Caco-2 (cell line): Measurements from ENCODE around the gene SCNN1G. TPM values are rescaled to one million over a fixed set of nuclear protein-coding genes. Genes with fewer than 3 reads are reported as not detected.
A peak's percentile ranks its signal among the peaks of the same experiment; 100 is the strongest.

Source experiments
- BruUV-seq: library from RNA; stranded (reverse); fragments of 400-500 nt; replicated peaks from 2 replicates; lab custom pipeline; 2021; lab: Mats Ljungman, UMichigan
- CTCF ChIA-PET: fragments of 300-600 bp; sonication (Branson Sonifier 250); formaldehyde crosslinking; loops from one replicate; lab custom pipeline; 2022; ENCODE audit warnings: antibody characterized with exemption; lab: Charles Lee
- POLR2A ChIA-PET: fragments of 300-600 bp; sonication (Branson Sonifier 250); formaldehyde crosslinking; loops from one replicate; lab custom pipeline; 2022; ENCODE audit warnings: antibody characterized with exemption; lab: Charles Lee
- DNase-seq, 2 experiments: peaks; one replicate each; pipeline versions ENCODE4 v3.0.0 to v3.0.0-alpha.2; 2020 to 2022
- H3K27me3 ChIP-seq: replicated peaks from 2 replicates; pipeline ENCODE4 v1.6.0; 2011; ENCODE audit warnings: low read length; ENCODE audit not compliant: control insufficient read depth, insufficient read depth
- H3K36me3 ChIP-seq: 2 replicates; pipeline ENCODE4 v1.5.1; 2011; ENCODE audit warnings: low read length; ENCODE audit not compliant: control insufficient read depth, insufficient read depth
- H3K4me1 ChIP-seq: fragments of 250-450 bp; sonication (Bioruptor Pico); 2 replicates; pipeline ENCODE4 v1.5.1; 2020; ENCODE audit warnings: mild to moderate bottlenecking
- H3K4me3 ChIP-seq: 2 replicates; pipeline ENCODE4 v1.5.1; 2011; ENCODE audit warnings: low read depth, mild to moderate bottlenecking, control low read depth, low read length
- H3K9me3 ChIP-seq: fragments of 250-450 bp; sonication (Bioruptor Pico); 2 replicates; pipeline ENCODE4 v1.5.1; 2020; ENCODE audit warnings: mild to moderate bottlenecking, moderate library complexity
- H3K27ac Mint-ChIP-seq: one replicate; pipeline ENCODE4 v1.8.0; 2022; ENCODE audit warnings: mixed read lengths; ENCODE audit not compliant: unreplicated experiment
- H3K27me3 Mint-ChIP-seq: one replicate; pipeline ENCODE4 v1.8.0; 2022; ENCODE audit warnings: mixed read lengths; ENCODE audit not compliant: insufficient read depth, unreplicated experiment
- H3K36me3 Mint-ChIP-seq: one replicate; pipeline ENCODE4 v1.8.0; 2022; ENCODE audit warnings: mild to moderate bottlenecking, mixed read lengths; ENCODE audit not compliant: insufficient read depth, unreplicated experiment
- H3K4me1 Mint-ChIP-seq: one replicate; pipeline ENCODE4 v1.8.0; 2022; ENCODE audit warnings: low read depth, mixed read lengths; ENCODE audit not compliant: unreplicated experiment
- H3K4me3 Mint-ChIP-seq: one replicate; pipeline ENCODE4 v1.8.0; 2022; ENCODE audit warnings: mild to moderate bottlenecking, moderate library complexity, mixed read lengths; ENCODE audit not compliant: unreplicated experiment
- H3K9me3 Mint-ChIP-seq: one replicate; pipeline ENCODE4 v1.8.0; 2022; ENCODE audit warnings: mixed read lengths; ENCODE audit not compliant: unreplicated experiment
- intact Hi-C: fragments of 100-400 bp; cut with micrococcal nuclease; formaldehyde crosslinking; loops from one replicate; pipeline ENCODE4 v1.10.0; 2022; ENCODE audit not compliant: unreplicated experiment
- total RNA-seq: library from RNA; stranded (reverse); gene quantifications from 2 replicates; pipeline ENCODE4 v1.2.3, GENCODE V29; 2022
- TF ChIP-seq, protein P1 (sequence below), 2 experiments: fragments of 200-600 bp in 1 of 2; IDR thresholded peaks; 1 replicate in 1 of 2; 2 replicates in 1 of 2; pipeline versions ENCODE4 v1.5.1 to v1.8.0; 2011 to 2022; ENCODE audit warnings: antibody characterized with exemption in 1 of 2, control low read depth in 1 of 2, inconsistent platforms in 1 of 2, low read depth in 1 of 2, low read length in 1 of 2, mild to moderate bottlenecking in 1 of 2, moderate library complexity in 1 of 2; ENCODE audit not compliant: insufficient read depth in 1 of 2, severe bottlenecking in 1 of 2, unreplicated experiment in 1 of 2

Gene SCNN1G
- total RNA-seq, 1 experiment from 2014 or later = not detected

DNA sequence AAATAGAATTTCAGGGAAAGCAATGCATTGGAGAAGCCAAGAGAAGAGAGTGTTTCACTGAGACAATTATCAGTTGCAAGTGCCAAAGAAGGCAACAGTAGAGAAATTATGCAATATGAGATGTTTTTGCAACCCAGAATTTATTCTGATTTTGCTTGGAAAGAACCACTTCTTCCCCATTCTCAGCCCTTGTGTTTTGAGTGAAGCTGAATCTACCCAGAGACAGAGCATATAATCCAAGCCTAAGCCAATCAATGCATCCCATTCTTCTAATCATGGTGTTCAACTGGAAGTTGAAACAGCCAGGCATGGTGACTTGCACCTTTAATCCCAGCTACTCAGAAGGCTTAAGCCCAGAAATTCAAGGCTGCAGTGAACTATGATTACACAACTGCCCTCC, 6.9 kb upstream of the SCNN1G start:
- Histone ChIP-seq H3K4me1 (no peaks in the 10 kb centered on the region), H3K9me3 (no peaks in the 10 kb centered on the region), H3K4me3 (no peak overlapping the region), H3K27me3 (no peaks in the 10 kb centered on the region; the same call in 1 of the 2 replicates), H3K36me3 (no peaks in the 10 kb centered on the region)
- Mint-ChIP-seq H3K27me3 (peaks cover 18% of the 10 kb centered on the region), H3K4me1 (no peaks in the 10 kb centered on the region), H3K27ac (no peak overlapping the region), H3K36me3 (no peaks in the 10 kb centered on the region), H3K4me3 (no peak overlapping the region), H3K9me3 (no peaks in the 10 kb centered on the region)
- POLR2A ChIA-PET = no interaction called here
- no TSS peak for BruUV-seq
- CTCF ChIA-PET = no interaction called here
- no peak for DNase-seq
- TF ChIP-seq, protein P1, sequence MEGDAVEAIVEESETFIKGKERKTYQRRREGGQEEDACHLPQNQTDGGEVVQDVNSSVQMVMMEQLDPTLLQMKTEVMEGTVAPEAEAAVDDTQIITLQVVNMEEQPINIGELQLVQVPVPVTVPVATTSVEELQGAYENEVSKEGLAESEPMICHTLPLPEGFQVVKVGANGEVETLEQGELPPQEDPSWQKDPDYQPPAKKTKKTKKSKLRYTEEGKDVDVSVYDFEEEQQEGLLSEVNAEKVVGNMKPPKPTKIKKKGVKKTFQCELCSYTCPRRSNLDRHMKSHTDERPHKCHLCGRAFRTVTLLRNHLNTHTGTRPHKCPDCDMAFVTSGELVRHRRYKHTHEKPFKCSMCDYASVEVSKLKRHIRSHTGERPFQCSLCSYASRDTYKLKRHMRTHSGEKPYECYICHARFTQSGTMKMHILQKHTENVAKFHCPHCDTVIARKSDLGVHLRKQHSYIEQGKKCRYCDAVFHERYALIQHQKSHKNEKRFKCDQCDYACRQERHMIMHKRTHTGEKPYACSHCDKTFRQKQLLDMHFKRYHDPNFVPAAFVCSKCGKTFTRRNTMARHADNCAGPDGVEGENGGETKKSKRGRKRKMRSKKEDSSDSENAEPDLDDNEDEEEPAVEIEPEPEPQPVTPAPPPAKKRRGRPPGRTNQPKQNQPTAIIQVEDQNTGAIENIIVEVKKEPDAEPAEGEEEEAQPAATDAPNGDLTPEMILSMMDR (IDR thresholded peaks at IDR 0.05; ENCODE audit: insufficient read depth in 1 of 2, low read depth in 1 of 2, low read length in 1 of 2, severe bottlenecking in 1 of 2, unreplicated experiment in 1 of 2) = no peak
- intact Hi-C loops = no loop called here

DNA sequence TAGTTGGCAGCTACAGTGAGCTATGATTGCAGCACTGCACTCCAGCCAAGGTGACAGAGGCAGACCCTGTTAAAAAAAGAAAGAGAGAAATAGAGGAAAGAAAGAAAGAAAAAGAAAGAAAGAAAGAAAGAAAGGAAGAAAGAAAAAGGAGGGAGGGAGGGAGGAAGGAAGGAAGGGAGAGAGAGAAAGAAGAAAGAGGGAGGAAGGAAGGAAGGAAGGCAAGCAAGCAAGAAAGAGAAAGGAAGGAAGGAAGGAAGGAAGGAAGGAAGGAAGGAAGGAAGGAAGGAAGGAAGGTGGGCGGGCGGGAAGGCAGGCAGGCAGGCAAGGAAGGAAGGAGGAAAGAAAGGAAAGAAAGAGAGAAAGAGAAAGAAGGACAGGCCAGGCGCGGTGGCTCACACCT, 1.0 kb upstream of the SCNN1G start:
- BruUV-seq = no TSS peak
- peaks cover 5% of the 10 kb centered on the region; the same call in 1 of the 2 replicates for H3K27me3 ChIP-seq

DNA sequence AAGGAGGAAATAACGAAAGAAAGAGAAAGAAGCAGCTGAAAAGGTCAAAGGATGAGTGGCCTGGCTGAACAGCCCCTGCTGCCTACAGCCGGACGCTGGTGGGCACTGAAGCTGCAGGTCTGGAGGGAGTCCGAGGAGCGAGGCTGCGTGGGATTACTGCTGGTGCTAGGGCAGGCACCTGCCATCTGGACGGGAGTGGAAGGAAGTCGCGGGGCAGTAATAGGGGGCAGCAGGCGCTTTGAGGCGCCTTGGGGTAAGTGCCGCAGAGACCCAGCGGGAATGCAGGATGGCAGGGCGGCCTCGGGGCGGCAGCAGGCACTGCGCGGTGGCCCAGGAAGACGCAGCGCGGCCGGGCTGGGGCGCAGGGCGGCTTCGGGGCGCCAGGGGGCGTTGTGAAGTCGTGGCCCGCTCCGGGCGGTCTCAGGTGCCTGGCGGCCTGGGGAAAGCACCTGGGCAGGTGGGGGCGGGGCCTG, 303 bp upstream of the SCNN1G start:
- Histone ChIP-seq H3K36me3 (no peaks in the 10 kb centered on the region), H3K4me3 (0 out of 2 replicates have a peak overlapping the region, but pooled peaks have one; percentile 2), H3K9me3 (no peaks in the 10 kb centered on the region), H3K4me1 (peaks cover 6% of the 10 kb centered on the region; the same call in 1 of the 2 replicates), H3K27me3 (peaks cover 5% of the 10 kb centered on the region; the same call in 1 of the 2 replicates)
- ChIA-PET POLR2A (no interaction called here), CTCF (interaction anchor here (0.6 to 1.1 kb wide), 4 partner anchors 17 to 255 kb away, joined by 4 to 13 read pairs (median 5); no protein-coding TSS in a partner anchor)
- TF ChIP-seq, protein P1 (IDR thresholded peaks at IDR 0.05; ENCODE audit: insufficient read depth in 1 of 2, low read depth in 1 of 2, low read length in 1 of 2, severe bottlenecking in 1 of 2, unreplicated experiment in 1 of 2) = peak; percentile 78 to 90
- peak; percentile 85 to 95 for DNase-seq
- intact Hi-C loops = loop anchor here (1.0 to 10.0 kb wide), 2 partner anchors 113 to 252 kb away; no protein-coding TSS in a partner anchor
- no peaks in the 10 kb centered on the region for H3K36me3 Mint-ChIP-seq
- H3K4me3 Mint-ChIP-seq = peak overlapping the region; percentile 66
- H3K4me1 Mint-ChIP-seq = peaks cover 14% of the 10 kb centered on the region
- no peak overlapping the region for H3K27ac Mint-ChIP-seq
- BruUV-seq = no TSS peak
- peaks cover 23% of the 10 kb centered on the region for H3K27me3 Mint-ChIP-seq
- no peaks in the 10 kb centered on the region for H3K9me3 Mint-ChIP-seq

More for the DNA sequence above, 1.0 kb upstream of the SCNN1G start:
- Mint-ChIP-seq H3K27ac (no peak overlapping the region), H3K4me1 (peaks cover 14% of the 10 kb centered on the region), H3K4me3 (no peak overlapping the region), H3K36me3 (no peaks in the 10 kb centered on the region), H3K9me3 (no peaks in the 10 kb centered on the region), H3K27me3 (peaks cover 20% of the 10 kb centered on the region)
- intact Hi-C loops = loop anchor here (10.0 kb wide), 1 partner anchor 113 kb away; no protein-coding TSS in a partner anchor
- H3K36me3 ChIP-seq = no peaks in the 10 kb centered on the region
- peaks cover 6% of the 10 kb centered on the region; the same call in 1 of the 2 replicates for H3K4me1 ChIP-seq
- CTCF ChIA-PET = interaction anchor here (0.6 to 1.4 kb wide), 5 partner anchors 27 to 256 kb away, joined by 4 to 13 read pairs (median 5); no protein-coding TSS in a partner anchor
- TF ChIP-seq, protein P1 (IDR thresholded peaks at IDR 0.05; ENCODE audit: insufficient read depth in 1 of 2, low read depth in 1 of 2, low read length in 1 of 2, severe bottlenecking in 1 of 2, unreplicated experiment in 1 of 2) = no peak
- H3K4me3 ChIP-seq = no peak overlapping the region
- DNase-seq = no peak
- POLR2A ChIA-PET = no interaction called here
- H3K9me3 ChIP-seq = no peaks in the 10 kb centered on the region
